Effector memory CD4-positive, alpha-beta T cell (primary cell): ENCODE data around the gene RNF145.
"Not testable (repeated sequence)": the region's sequence is repeated elsewhere in the genome, so short reads cannot be mapped to it uniquely, and the experiment has no call there.

ENCODE experiments used
- DNase-seq, 3 donors: peaks; one replicate each; pipeline ENCODE4 v3.0.0-alpha.2; 2020
- H3K27ac ChIP-seq: 2 replicates; pipeline ENCODE4 v1.7.0; 2013; ENCODE audit warnings: mild to moderate bottlenecking, low read length, moderate library complexity; ENCODE audit not compliant: insufficient read depth, poor library complexity, severe bottlenecking
- H3K27me3 ChIP-seq: replicated peaks from 2 replicates; pipeline ENCODE4 v1.7.0; 2013; ENCODE audit warnings: mild to moderate bottlenecking, low read length; ENCODE audit not compliant: insufficient read depth, control insufficient read depth, poor library complexity, severe bottlenecking
- H3K36me3 ChIP-seq: 2 replicates; pipeline ENCODE4 v1.7.0; 2013; ENCODE audit warnings: mild to moderate bottlenecking, low read length, moderate library complexity; ENCODE audit not compliant: control insufficient read depth, insufficient read depth
- H3K4me1 ChIP-seq: 2 replicates; pipeline ENCODE4 v1.7.0; 2013; ENCODE audit warnings: low read length, mild to moderate bottlenecking; ENCODE audit not compliant: control insufficient read depth, insufficient read depth, poor library complexity, severe bottlenecking
- H3K4me3 ChIP-seq: 2 replicates; pipeline ENCODE4 v1.7.0; 2013; ENCODE audit warnings: low read length, low read depth, mild to moderate bottlenecking; ENCODE audit not compliant: insufficient read depth, poor library complexity, severe bottlenecking
- H3K9me3 ChIP-seq: 2 replicates; pipeline ENCODE4 v1.7.0; 2013; ENCODE audit warnings: mild to moderate bottlenecking, low read length, moderate library complexity; ENCODE audit not compliant: control insufficient read depth

The RNF145 gene

DNA sequence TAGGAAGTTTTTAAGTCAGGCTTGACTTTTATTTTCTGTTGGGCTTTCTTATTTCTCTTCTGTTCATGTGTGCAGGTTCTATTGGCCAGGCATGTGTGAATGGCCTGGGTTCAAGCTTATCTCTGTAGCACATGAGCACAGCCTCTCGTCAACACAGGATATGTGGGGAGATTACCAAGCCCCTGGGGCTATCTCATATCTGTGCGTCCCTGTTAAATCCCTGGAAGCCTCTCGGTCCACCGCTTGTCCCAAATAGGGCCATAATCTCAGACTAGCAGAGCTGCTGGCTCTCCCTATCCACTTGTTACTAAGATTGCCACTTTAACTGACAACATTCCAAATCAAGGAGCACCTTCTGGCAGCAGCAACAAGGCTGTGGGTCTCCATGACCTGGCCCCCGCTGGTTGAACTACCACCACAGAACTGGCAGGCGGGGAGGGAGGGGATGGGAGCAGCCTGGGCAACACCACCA lies 81.2 kb downstream of the RNF145 start:
- no peaks in the 10 kb centered on the region for H3K27me3 ChIP-seq
- H3K4me3 ChIP-seq: no peak overlapping the region
- DNase-seq: no peak
- no peaks in the 10 kb centered on the region for H3K4me1 ChIP-seq
- H3K9me3 ChIP-seq: no peaks in the 10 kb centered on the region
- no peaks in the 10 kb centered on the region for H3K36me3 ChIP-seq
- no peak overlapping the region for H3K27ac ChIP-seq

DNA sequence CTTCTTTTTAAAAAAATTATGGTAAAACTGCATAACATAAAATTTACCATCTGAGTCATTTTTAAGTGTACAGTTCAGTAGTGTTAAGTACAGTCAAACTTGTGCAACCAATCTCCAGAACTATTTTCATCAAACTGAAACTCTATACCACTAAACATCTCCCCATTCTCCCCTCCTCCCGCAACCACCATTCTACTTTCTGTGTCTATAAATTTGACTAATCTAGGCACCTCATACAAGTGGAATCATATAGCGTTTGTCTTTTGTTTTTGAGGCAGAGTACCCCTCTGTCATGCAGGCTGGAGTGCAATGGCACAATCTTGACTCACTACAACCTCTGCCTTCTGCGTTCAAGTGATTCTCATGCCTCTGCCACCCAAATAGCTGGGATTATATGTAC lies 85.7 kb downstream of the RNF145 start:
- H3K27ac ChIP-seq: no peak overlapping the region
- no peaks in the 10 kb centered on the region for H3K27me3 ChIP-seq
- no peak for DNase-seq

DNA sequence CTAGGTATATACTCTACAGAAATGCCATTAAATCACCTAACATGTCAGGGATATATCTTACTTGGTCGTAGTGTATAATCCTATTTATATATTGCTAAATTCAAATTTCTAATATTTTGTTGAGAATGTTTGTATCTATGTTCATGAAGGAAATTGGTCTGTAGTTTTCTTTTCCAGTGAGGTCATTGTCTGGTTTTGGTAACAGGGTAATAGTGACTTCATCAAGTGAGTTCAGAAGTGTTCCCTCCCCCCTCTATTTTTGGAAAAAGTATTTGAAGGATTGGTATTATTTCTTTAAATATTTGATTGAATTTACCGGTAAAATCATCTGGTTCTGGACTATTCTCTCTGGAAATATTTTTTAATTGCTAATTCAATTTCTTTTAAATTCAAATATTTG lies 86.2 kb downstream of the RNF145 start:
- Histone ChIP-seq H3K4me1 (no peaks in the 10 kb centered on the region), H3K36me3 (no peaks in the 10 kb centered on the region), H3K27me3 (no peaks in the 10 kb centered on the region), H3K27ac (no peak overlapping the region), H3K9me3 (no peaks in the 10 kb centered on the region), H3K4me3 (no peak overlapping the region)
- DNase-seq: no peak

More for the DNA sequence above, 85.7 kb downstream of the RNF145 start:
- H3K4me1 ChIP-seq: no peaks in the 10 kb centered on the region
- no peak overlapping the region for H3K4me3 ChIP-seq
- H3K36me3 ChIP-seq: no peaks in the 10 kb centered on the region
- H3K9me3 ChIP-seq: no peaks in the 10 kb centered on the region

DNA sequence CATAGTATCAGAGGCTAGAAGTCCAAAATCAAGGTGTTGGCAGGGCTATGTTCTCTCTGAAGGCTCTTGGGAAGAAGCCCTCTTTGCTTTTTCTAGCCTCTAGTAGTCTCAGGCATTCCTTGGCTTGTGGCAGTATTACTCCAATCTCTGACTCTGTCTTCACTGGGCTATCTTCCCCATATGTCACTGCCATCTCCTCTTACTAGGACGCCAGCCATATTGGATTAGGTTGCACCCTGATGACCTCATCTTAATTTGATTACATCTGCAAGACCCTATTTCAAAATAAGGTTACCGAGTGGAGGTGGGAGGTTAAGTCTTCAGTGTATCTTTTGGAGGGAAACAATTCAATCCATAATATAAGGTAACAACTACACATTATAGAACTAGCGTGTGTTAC lies 88.3 kb downstream of the RNF145 start:
- H3K4me3 ChIP-seq: no peak overlapping the region

DNA sequence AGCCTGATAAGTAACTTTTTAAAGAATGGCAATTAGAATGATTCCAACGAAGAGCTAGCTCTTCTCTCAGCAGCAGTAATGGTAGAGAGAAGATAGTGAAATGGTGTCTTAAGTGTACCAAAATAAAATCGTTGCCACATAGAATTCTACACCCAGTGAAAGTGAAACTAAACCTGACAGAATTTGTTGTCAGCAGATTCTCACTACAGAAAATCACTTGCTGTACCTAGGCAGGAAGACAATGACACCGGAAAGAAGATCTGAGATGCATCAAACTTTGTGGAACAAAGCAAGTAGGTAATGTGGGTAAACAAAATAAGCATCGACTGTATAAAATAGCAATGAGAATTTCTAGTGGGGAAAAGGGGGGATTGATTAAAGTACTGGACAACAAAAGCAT lies 88.9 kb downstream of the RNF145 start:
- Histone ChIP-seq H3K27ac (no peak overlapping the region), H3K27me3 (no peaks in the 10 kb centered on the region), H3K9me3 (no peaks in the 10 kb centered on the region), H3K36me3 (no peaks in the 10 kb centered on the region), H3K4me1 (no peaks in the 10 kb centered on the region), H3K4me3 (no peak overlapping the region)
- DNase-seq: no peak

More for the DNA sequence above, 88.3 kb downstream of the RNF145 start:
- DNase-seq: no peak
- Histone ChIP-seq H3K27me3 (no peaks in the 10 kb centered on the region), H3K27ac (no peak overlapping the region), H3K36me3 (no peaks in the 10 kb centered on the region), H3K9me3 (no peaks in the 10 kb centered on the region), H3K4me1 (no peaks in the 10 kb centered on the region)

DNA sequence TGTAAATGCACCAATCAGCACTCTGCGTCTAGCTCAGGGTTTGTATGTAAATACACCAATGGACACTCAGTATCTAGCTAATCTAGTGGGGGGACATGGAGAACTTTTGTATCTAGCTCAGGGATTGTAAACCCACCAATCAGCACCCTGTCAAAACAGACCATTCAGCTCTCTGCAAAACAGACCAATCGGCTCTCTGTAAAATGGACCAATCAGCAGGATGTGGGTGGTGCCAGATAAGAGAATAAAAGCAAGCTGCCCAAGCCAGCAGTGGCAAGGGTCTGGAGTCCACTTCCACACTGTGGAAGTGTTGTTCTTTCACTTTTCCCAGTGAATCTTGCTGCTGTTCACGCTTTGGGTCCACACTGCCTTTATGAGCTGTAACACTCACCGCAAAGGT lies 89.5 kb downstream of the RNF145 start:
- not testable (repeated sequence) for H3K27me3 ChIP-seq, H3K27ac ChIP-seq, DNase-seq, H3K4me3 ChIP-seq, H3K9me3 ChIP-seq, H3K4me1 ChIP-seq, H3K36me3 ChIP-seq

DNA sequence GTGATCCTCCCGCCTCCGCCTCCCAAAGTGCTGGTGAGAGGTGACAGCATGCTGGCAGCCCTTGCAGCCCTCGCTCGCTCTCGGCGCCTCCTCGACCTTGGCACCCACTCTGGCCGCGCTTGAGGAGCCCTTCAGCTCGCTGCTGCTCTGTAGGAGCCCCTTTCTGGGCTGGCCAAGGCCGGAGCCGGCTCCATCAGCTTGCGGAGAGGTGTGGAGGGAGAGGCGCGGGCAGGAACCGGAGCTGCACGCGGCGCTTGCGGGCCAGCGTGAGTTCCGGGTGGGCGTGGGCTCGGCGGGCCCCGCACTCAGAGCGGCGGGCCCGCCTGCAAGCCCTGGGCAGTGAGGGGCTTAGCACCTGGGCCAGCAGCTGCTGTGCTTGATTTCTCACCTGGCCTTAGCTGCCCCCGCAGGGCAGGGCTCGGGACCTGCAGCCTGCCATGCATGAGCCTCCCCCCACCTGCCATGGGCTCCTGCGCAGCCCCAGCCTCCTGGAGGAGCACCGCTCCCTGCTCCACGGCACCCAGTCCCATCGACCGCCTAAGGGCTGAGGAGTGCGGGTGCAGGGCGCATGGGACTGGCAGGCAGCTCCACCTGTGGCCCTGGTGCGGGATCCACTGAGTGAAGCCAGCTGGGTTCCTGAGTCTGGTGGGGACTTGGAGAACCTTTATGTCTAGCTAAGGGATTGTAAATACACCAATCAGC lies 90.2 kb downstream of the RNF145 start:
- H3K4me1 ChIP-seq, H3K27ac ChIP-seq, H3K9me3 ChIP-seq, H3K36me3 ChIP-seq, H3K4me3 ChIP-seq, DNase-seq, H3K27me3 ChIP-seq: not testable (repeated sequence)

DNA sequence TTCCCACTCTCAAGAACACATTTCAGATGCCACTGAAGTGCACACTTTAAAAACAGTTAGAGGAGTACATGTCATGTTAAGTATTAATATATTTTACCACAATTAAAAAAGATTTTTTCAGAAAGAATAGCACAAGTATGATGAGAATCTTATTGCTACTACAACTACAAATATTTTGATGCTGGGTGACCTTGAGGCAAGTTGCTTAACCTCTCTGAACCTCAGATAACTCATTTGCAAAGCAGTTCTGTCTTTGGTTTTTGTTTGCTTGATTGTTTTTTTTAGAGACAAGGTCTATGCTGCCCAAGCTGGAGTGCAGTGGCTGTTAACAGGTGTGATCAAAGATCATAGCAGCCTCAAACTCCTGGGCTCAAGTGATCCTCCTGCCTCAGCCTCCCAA lies 95.9 kb downstream of the RNF145 start:
- Histone ChIP-seq H3K36me3 (no peaks in the 10 kb centered on the region), H3K9me3 (no peaks in the 10 kb centered on the region), H3K4me1 (no peaks in the 10 kb centered on the region), H3K27me3 (no peaks in the 10 kb centered on the region), H3K27ac (no peak overlapping the region), H3K4me3 (no peak overlapping the region)
- no peak for DNase-seq

DNA sequence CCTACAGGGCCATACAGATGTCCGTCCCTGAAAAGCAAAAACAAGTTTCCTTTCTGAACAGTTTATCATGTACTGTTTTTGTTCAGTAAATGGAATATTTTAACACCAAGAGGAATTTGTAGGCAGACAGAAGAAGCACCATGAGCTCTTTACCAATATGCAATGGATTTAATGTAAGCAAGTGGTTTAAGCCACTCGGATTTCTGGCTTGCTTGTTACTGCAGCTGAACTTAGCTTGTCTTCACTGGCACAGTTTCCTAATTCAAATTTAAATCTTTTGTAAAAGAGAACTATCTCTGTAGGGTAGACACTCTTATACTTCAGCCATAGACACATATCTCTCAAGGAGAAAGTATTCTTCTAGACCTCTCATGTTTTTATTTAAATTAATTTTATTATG lies 96.9 kb downstream of the RNF145 start:
- no peak for DNase-seq
- Histone ChIP-seq H3K4me1 (no peaks in the 10 kb centered on the region), H3K9me3 (no peaks in the 10 kb centered on the region), H3K27ac (no peak overlapping the region), H3K27me3 (peaks cover 1% of the 10 kb centered on the region), H3K4me3 (no peak overlapping the region), H3K36me3 (no peaks in the 10 kb centered on the region)
